ENCODE data around the gene PPM1D.

GRCh38 chr17:60602385-60602742 is 2.4 kb downstream of the PPM1D start:
- TF ChIP-seq CTCF (conservative IDR thresholded peaks at IDR 0.05; ENCODE audit: low read length), result no peak
- no peak for TF ChIP-seq EZH2phosphoT487 (IDR thresholded peaks at IDR 0.05; ENCODE audit: borderline replicate concordance, low read depth, low read length)
